Mesendoderm (in vitro differentiated cells): ENCODE results near the gene CMTM4.

Source experiments
- DNase-seq: peaks from one replicate; pipeline ENCODE4 v3.0.0; 2013
- H2AK5ac ChIP-seq: 2 replicates; pipeline ENCODE4 v1.6.1; 2013; ENCODE audit warnings: low read length, inconsistent platforms
- H2BK120ac ChIP-seq: 2 replicates; pipeline ENCODE4 v1.6.1; 2013; ENCODE audit warnings: low read depth, mild to moderate bottlenecking, low read length, moderate library complexity, mixed read lengths
- H2BK15ac ChIP-seq: replicated peaks from 2 replicates; pipeline ENCODE4 v1.6.1; 2013; ENCODE audit warnings: low read depth, mild to moderate bottlenecking, moderate library complexity
- H2BK5ac ChIP-seq: 2 replicates; pipeline ENCODE4 v1.6.1; 2013; ENCODE audit warnings: low read length, inconsistent platforms
- H3K18ac ChIP-seq: 2 replicates; pipeline ENCODE4 v1.6.1; 2013; ENCODE audit warnings: mild to moderate bottlenecking, low read length, mixed read lengths
- H3K23ac ChIP-seq: one replicate; pipeline ENCODE4 v1.6.1; 2013; ENCODE audit warnings: low read length
- H3K27ac ChIP-seq: 2 replicates; pipeline ENCODE4 v1.5.1; 2013; ENCODE audit warnings: low read depth, mild to moderate bottlenecking, inconsistent platforms, low read length, moderate library complexity
- H3K27me3 ChIP-seq: 2 replicates; pipeline ENCODE4 v1.6.1; 2013; ENCODE audit warnings: low read length, control low read depth, mild to moderate bottlenecking, inconsistent platforms; ENCODE audit not compliant: insufficient read depth, poor library complexity
- H3K36me3 ChIP-seq: 2 replicates; pipeline ENCODE4 v1.6.1; 2013; ENCODE audit warnings: low read length, inconsistent platforms; ENCODE audit not compliant: control insufficient read depth, insufficient read depth
- H3K4ac ChIP-seq: one replicate; pipeline ENCODE4 v1.6.1; 2013; ENCODE audit warnings: low read depth, mild to moderate bottlenecking, low read length, moderate library complexity
- H3K4me1 ChIP-seq: 2 replicates; pipeline ENCODE4 v1.6.1; 2013; ENCODE audit warnings: low read depth, low read length, inconsistent platforms; ENCODE audit not compliant: control insufficient read depth
- H3K4me2 ChIP-seq: 2 replicates; pipeline ENCODE4 v1.6.1; 2013; ENCODE audit warnings: low read length
- H3K4me3 ChIP-seq: 2 replicates; pipeline ENCODE4 v1.5.1; 2013; ENCODE audit warnings: mild to moderate bottlenecking, low read length
- H3K56ac ChIP-seq: one replicate; pipeline ENCODE4 v1.6.1; 2013; ENCODE audit warnings: low read length
- H3K79me1 ChIP-seq: 2 replicates; pipeline ENCODE4 v1.6.1; 2013; ENCODE audit warnings: low read length, inconsistent platforms
- H3K79me2 ChIP-seq: 2 replicates; pipeline ENCODE4 v1.6.1; 2013; ENCODE audit warnings: mild to moderate bottlenecking, low read length; ENCODE audit not compliant: control insufficient read depth, insufficient read depth
- H3K9ac ChIP-seq: 2 replicates; pipeline ENCODE4 v1.6.1; 2013; ENCODE audit warnings: low read length, inconsistent platforms
- H4K5ac ChIP-seq: one replicate; pipeline ENCODE4 v1.6.1; 2013; ENCODE audit warnings: low read length
- H4K8ac ChIP-seq: one replicate; pipeline ENCODE4 v1.6.1; 2013; ENCODE audit warnings: low read depth, mild to moderate bottlenecking, control low read depth, low read length, moderate library complexity
- WGBS: extraction: QIAGEN DNeasy Blood & Tissue Kit; methylation state at CpG from one replicate; pipeline ENCODE4 v1.1.7; 2013; ENCODE audit warnings: low lambda C conversion rate, missing lambda C conversion rate; ENCODE audit not compliant: insufficient coverage; ENCODE audit errors: extremely low coverage; 5-methylcytosine and 5-hydroxymethylcytosine counted together

Gene CMTM4

DNA sequence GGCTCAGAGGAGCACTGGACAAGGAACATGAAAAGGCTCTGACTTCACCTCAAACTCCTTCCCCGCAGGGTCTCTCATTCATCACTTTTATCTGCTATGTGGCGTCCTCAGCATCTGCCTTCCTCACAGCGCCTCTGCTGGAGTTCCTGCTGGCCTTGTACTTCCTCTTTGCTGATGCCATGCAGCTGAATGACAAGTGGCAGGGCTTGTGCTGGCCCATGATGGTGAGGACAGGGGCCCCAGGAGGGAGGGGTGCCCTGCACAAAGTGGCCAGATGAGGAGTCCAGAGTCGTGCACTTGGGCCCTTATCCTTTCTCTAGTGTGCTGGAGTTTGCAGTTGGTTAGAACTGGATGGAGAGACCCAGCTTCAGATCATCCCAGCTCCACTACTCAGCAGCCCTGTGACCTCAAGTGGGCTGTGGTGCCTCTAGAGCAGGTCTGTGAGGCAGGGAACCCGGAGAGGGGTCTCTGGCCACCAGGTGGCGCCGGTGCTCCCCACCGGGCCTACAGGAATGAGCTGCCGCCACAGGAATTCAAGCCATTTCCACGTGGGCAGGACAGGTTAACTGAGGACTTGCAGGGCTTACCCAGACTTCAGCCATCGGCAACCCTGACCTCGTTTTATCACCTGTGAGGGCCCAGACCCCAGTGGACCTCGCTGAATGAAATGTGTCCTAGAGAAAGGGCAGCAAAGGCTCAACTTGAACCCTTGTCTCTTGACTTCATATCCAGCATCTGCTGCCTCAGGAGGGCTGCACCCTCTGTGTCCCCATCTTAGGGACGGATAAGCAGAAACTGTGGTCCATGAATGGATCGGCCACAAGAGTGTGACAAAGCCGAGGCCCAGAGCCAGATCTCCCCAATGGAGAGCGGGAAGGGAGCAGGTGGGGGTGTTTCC lies 88.1 kb downstream of the CMTM4 start:
- no peak overlapping the region for H2BK5ac ChIP-seq
- H3K4ac ChIP-seq = no peak overlapping the region
- peak; percentile 96 for DNase-seq
- H3K56ac ChIP-seq = peak overlapping the region; percentile 57
- no CpG with 5 or more reads among the region's 17 CpGs for WGBS
- H3K27ac ChIP-seq = no peak overlapping the region
- no peak overlapping the region for H2BK15ac ChIP-seq
- H2BK120ac ChIP-seq = no peak overlapping the region
- H3K36me3 ChIP-seq = peaks cover 7% of the 10 kb centered on the region
- no peak overlapping the region for H3K4me3 ChIP-seq
- peaks cover 5% of the 10 kb centered on the region for H3K79me2 ChIP-seq
- H3K23ac ChIP-seq = no peak overlapping the region
- no peaks in the 10 kb centered on the region for H3K27me3 ChIP-seq
- H3K18ac ChIP-seq = no peak overlapping the region
- no peak overlapping the region for H3K4me2 ChIP-seq
- no peak overlapping the region for H4K8ac ChIP-seq
- H3K9ac ChIP-seq = peak overlapping the region; percentile 3
- no peak overlapping the region for H4K5ac ChIP-seq
- H3K4me1 ChIP-seq = peaks cover 11% of the 10 kb centered on the region
- H2AK5ac ChIP-seq = no peak overlapping the region
- peaks cover 3% of the 10 kb centered on the region for H3K79me1 ChIP-seq

- no peak overlapping the region for H2BK5ac ChIP-seq
- H3K4me2 ChIP-seq = peak overlapping the region; percentile 16
- no peak overlapping the region for H4K5ac ChIP-seq
- H3K36me3 ChIP-seq = no peaks in the 10 kb centered on the region
- H3K56ac ChIP-seq = peak overlapping the region; percentile 87
- H3K79me1 ChIP-seq = peaks cover 3% of the 10 kb centered on the region
- peak overlapping the region; percentile 7 for H3K18ac ChIP-seq
- peaks cover 11% of the 10 kb centered on the region for H3K4me1 ChIP-seq
- H3K79me2 ChIP-seq = peaks cover 5% of the 10 kb centered on the region
- H4K8ac ChIP-seq = no peak overlapping the region
- H3K27me3 ChIP-seq = no peaks in the 10 kb centered on the region
- WGBS = no CpG with 5 or more reads among the region's 10 CpGs
- no peak overlapping the region for H2AK5ac ChIP-seq
- peak overlapping the region; percentile 78 for H3K9ac ChIP-seq
- H3K4me3 ChIP-seq = no peak overlapping the region
- H3K4ac ChIP-seq = no peak overlapping the region
- no peak overlapping the region for H3K23ac ChIP-seq
- no peak overlapping the region for H2BK15ac ChIP-seq
- no peak for DNase-seq
- no peak overlapping the region for H3K27ac ChIP-seq
- H2BK120ac ChIP-seq = no peak overlapping the region
Measured at GRCh38 chr16:66605979-66606751, 90.4 kb downstream of the CMTM4 start.

DNA sequence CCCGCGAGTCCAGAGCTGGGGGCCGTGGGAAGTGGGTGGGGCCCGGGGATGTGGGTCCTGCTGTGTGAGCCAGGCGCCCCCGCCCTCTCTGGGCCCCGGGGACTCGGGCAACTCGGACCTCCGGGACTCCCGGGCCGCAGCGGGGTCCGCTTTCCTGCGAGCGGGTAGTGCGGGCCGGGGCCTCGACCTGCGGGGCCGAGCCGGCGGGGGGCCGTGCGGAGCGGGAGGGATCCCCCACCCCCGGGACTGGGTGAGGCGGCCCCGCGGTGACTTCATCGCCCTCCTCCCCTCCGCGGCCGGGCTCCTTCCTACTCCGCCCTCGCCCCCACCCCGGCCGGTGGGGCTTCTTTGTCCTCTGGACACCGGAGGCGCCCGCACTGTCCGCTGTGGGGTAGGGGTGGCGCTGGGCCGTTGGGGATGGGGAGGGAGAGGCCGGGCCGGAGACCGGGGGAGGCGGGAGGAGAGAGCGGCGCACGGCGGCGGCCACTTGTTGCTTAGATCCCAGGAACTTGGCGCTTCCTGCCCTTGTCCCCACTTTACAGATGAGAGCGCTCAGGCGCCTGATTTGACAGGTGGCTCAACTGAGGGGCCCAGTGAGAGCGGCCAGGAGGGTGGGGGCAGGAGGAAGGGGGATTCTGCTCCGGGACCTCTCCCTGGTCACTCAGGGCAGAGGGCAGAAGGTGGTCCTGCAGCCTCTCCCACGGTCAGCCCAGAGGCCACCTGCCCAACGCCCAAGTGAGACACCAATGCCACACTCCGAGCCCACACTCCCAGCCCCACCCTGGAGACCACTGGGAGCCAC lies 91.2 kb downstream of the CMTM4 start:
- Histone ChIP-seq H4K8ac (no peak overlapping the region), H3K36me3 (no peaks in the 10 kb centered on the region), H3K79me1 (peaks cover 3% of the 10 kb centered on the region), H3K4me3 (peak overlapping the region; percentile 61), H3K4ac (peak overlapping the region; percentile 100), H3K23ac (peak overlapping the region; percentile 57), H3K4me1 (peaks cover 11% of the 10 kb centered on the region), H2BK15ac (no peak overlapping the region), H2BK5ac (no peak overlapping the region), H3K27ac (peak overlapping the region; percentile 50), H4K5ac (no peak overlapping the region), H3K27me3 (no peaks in the 10 kb centered on the region), H3K9ac (peak overlapping the region; percentile 78), H3K4me2 (peak overlapping the region; percentile 16), H3K56ac (peak overlapping the region; percentile 87), H3K79me2 (peaks cover 5% of the 10 kb centered on the region), H2BK120ac (peak overlapping the region; percentile 35), H3K18ac (peak overlapping the region; percentile 98), H2AK5ac (no peak overlapping the region)
- DNase-seq = peak; percentile 67
- WGBS = no CpG with 5 or more reads among the region's 61 CpGs

GRCh38 chr16:66604376-66605176 lies 92.0 kb downstream of the CMTM4 start, which contains the start of gene CMTM3:
CMTM3 (plus strand) TSS chr16:66604704; CDS start chr16:66604806, 102 bp downstream.
- no peak within 1 kb of the TSS for H2AK5ac ChIP-seq
- H3K4me1 ChIP-seq = peaks cover 9% of the 10 kb centered on the region
- H3K4ac ChIP-seq = peak within 1 kb of the TSS; percentile 100
- no CpG with 5 or more reads among the region's 96 CpGs for WGBS
- DNase-seq = peak; percentile 78
- peaks cover 3% of the 10 kb centered on the region for H3K79me1 ChIP-seq
- peak within 1 kb of the TSS; percentile 98 for H3K18ac ChIP-seq
- H2BK120ac ChIP-seq = peak within 1 kb of the TSS; percentile 35
- peak within 1 kb of the TSS; percentile 68 for H3K27ac ChIP-seq
- no peak within 1 kb of the TSS for H4K5ac ChIP-seq
- no peak within 1 kb of the TSS for H2BK15ac ChIP-seq
- peak within 1 kb of the TSS; percentile 22 for H2BK5ac ChIP-seq
- H3K27me3 ChIP-seq = no peaks in the 10 kb centered on the region
- H4K8ac ChIP-seq = no peak within 1 kb of the TSS
- no peaks in the 10 kb centered on the region for H3K36me3 ChIP-seq
- peak within 1 kb of the TSS; percentile 62 for H3K4me3 ChIP-seq
- peak within 1 kb of the TSS; percentile 85 for H3K9ac ChIP-seq
- H3K56ac ChIP-seq = peak within 1 kb of the TSS; percentile 96
- peak within 1 kb of the TSS; percentile 57 for H3K23ac ChIP-seq
- H3K4me2 ChIP-seq = peak within 1 kb of the TSS; percentile 95
- peaks cover 5% of the 10 kb centered on the region for H3K79me2 ChIP-seq
